NB4 (cell line): ENCODE measurements around the gene KCNK3.

Experiments used
- DNase-seq: peaks from one replicate; pipeline ENCODE4 v3.0.0; 2010; ENCODE audit warnings: low read depth
- H3K4me3 ChIP-seq: one replicate; pipeline ENCODE4 v1.5.1; 2011; ENCODE audit warnings: mild to moderate bottlenecking, low read depth, low read length, moderate library complexity
- MYC ChIP-seq: IDR thresholded peaks from 2 replicates; pipeline ENCODE4 v1.6.1; 2011; ENCODE audit warnings: low read depth, low read length
- POLR2A ChIP-seq: IDR thresholded peaks from 2 replicates; pipeline ENCODE4 v1.6.1; 2011; ENCODE audit warnings: mild to moderate bottlenecking; ENCODE audit not compliant: insufficient read length; ENCODE audit errors: extremely low read depth
- TF ChIP-seq, protein P1 (sequence below): IDR thresholded peaks from 2 replicates; pipeline ENCODE4 v1.6.1; 2011; ENCODE audit warnings: low read depth, low read length
- TF ChIP-seq, protein P2 (sequence below): IDR thresholded peaks from one replicate; pipeline ENCODE4 v1.5.1; 2012; ENCODE audit warnings: low read depth, low read length

KCNK3 gene

DNA sequence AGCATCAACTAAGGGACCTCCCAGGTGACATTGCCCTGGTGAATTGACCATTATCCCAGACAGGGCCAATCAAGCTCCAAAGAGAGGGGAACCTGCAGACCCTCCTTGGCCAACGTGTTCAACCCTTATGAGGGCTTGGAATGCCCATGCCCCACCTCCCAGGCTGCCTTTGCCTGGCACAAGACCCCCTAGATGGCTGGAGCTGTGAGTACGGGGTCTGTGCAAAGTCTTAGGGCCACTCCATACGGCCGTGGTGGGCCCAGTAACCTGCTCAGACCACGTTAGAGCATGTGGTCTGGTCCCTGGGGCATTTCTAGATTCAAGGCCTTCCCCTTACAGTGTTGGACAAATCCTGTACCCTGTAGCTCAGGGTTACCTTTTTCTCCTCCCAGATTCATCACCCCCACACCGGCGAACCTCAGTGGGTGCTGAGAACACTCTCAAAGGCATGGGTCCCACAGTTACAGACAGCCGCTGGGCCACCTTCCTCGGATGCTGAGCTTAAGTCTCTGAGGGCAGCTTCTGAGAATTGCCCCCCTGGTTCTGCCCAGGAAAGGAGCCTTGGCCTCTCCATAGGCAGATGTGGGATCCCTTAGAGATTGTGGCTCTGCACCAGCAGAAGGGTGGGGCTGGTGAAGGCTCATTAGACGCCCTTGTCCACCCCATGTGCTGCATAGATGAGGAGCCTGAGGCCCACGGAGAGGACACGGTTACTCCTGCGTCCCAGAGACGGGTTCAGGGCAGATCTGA is 18.3 kb upstream of the KCNK3 start:
- TF ChIP-seq MYC, result no peak
- no peak for TF ChIP-seq POLR2A
- TF ChIP-seq, protein P1, sequence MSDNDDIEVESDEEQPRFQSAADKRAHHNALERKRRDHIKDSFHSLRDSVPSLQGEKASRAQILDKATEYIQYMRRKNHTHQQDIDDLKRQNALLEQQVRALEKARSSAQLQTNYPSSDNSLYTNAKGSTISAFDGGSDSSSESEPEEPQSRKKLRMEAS, result no peak
- TF ChIP-seq, protein P2, sequence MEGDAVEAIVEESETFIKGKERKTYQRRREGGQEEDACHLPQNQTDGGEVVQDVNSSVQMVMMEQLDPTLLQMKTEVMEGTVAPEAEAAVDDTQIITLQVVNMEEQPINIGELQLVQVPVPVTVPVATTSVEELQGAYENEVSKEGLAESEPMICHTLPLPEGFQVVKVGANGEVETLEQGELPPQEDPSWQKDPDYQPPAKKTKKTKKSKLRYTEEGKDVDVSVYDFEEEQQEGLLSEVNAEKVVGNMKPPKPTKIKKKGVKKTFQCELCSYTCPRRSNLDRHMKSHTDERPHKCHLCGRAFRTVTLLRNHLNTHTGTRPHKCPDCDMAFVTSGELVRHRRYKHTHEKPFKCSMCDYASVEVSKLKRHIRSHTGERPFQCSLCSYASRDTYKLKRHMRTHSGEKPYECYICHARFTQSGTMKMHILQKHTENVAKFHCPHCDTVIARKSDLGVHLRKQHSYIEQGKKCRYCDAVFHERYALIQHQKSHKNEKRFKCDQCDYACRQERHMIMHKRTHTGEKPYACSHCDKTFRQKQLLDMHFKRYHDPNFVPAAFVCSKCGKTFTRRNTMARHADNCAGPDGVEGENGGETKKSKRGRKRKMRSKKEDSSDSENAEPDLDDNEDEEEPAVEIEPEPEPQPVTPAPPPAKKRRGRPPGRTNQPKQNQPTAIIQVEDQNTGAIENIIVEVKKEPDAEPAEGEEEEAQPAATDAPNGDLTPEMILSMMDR, result no peak
- no peak for DNase-seq
- no peak overlapping the region for H3K4me3 ChIP-seq

DNA sequence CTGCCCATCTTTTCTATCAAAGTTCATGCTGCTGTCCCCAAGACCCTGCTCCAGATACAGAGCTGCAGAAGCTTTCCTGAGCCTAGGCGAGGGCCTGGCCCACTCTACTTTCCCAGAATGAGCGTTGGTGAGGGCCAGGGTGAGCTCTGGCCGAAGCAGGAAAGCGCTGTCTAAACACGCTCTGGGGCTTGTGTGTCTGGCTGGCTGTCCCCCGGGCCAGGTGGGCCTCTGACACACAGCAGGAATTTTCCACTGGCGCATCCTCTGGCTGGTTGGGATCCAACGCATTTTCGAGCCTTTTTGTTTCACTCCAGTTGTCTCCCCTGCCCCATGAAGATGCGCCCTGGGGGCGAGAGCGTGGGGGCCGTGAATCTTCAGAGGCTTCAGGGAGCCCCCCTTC is 17.8 kb upstream of the KCNK3 start:
- DNase-seq, result no peak
- H3K4me3 ChIP-seq, result no peak overlapping the region
- TF ChIP-seq, protein P2, result no peak
- TF ChIP-seq POLR2A (no peak), MYC (no peak)
- TF ChIP-seq, protein P1, result no peak

DNA sequence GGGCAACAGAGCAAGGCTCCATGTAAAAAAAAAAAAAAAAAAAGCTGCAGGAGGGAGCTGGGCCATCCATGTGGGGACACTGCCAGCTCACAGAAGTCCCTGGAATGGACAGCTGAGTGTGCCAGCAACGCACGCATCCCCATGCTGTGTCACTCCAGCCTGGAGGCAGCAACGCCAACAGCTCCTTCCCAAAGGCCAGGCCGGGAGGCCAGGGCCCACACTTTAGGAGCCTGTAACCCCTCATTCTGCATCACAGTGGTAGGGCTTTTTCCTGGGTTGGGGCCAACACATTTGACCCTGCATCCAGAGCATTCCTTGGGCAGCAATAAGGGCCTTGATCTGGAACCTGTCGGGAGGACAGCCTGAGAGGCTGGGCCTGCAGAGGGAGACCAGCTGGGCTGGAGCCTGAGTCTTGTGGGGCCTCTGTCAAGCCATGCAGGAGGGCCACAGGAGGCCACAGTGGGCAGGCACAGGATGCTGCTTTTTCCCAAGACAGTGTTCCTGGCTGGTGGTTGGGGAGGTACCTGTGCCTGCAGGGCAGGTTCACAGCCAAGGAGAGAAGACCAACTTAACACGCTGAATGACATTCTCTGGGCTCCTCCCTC is 16.8 kb upstream of the KCNK3 start:
- TF ChIP-seq, protein P2, result no peak
- TF ChIP-seq MYC (no peak), POLR2A (no peak)
- TF ChIP-seq, protein P1, result no peak
- H3K4me3 ChIP-seq, result no peak overlapping the region
- DNase-seq, result no peak

DNA sequence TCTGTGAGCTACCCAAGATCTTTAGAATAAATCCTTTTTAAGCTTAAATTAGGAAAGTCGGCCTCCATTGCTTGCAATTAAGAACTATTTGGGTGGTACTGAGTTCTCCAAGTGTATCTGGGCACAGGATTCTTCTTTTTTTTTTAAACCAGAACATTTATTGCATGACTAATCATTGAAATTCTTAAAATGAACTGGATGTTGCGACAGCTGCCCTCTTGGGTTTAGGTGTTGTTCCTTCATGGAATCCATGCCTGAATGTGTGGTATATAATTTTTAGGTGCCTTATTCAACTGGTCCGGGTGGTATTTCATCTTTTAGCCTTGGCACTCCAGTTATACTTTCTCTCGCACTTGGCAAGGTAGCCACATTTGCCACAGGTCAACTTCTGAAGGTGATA is 14.5 kb upstream of the KCNK3 start:
- TF ChIP-seq MYC (no peak), POLR2A (no peak)
- TF ChIP-seq, protein P2, result no peak
- TF ChIP-seq, protein P1, result no peak
- no peak for DNase-seq
- H3K4me3 ChIP-seq, result no peak overlapping the region

DNA sequence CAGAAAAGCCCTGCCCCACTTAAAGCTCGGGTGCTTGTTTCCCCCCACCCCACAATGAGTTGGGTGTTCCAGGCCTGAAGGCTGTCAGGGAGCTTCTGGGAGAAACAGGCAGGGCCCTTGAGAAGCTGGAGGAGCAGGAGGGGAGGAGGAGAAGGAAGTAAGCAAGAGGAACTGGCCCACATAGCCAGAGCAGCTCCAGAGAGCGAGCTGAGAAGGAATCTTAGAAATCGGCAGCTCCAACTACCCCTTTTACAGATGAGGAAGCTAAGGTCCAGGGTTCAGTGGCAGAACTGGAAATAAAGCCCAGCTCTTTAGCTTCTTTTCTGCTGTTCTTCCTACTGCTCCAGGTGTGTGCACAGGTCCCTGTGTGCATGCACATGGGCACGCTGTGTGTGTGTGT is 12.7 kb upstream of the KCNK3 start:
- DNase-seq, result peak; percentile 18
- TF ChIP-seq MYC (no peak), POLR2A (no peak)
- TF ChIP-seq, protein P2, result no peak
- TF ChIP-seq, protein P1, result no peak
- no peak overlapping the region for H3K4me3 ChIP-seq
